ENCODE data around the gene ADORA2A. TPM values are rescaled to one million over a fixed set of nuclear protein-coding genes. Genes with fewer than 3 reads are reported as not detected.

Gene ADORA2A
- total RNA-seq, 6 experiments from 2014 or later = 2.0 to 7.7 (median 3.6) TPM

GRCh38 chr22:24405631-24406321 lies 21.6 kb upstream of the ADORA2A start:
- no peaks in the 10 kb centered on the region for H3K27me3 ChIP-seq
- DNase-seq (peak in 1 of 3 donors; percentile 17), ATAC-seq (no peak)
- H3K9me3 ChIP-seq = no peaks in the 10 kb centered on the region
- no peak overlapping the region for H3K4me3 ChIP-seq
- peak overlapping the region in 1 of 3 donors; percentile 17 for H3K27ac ChIP-seq
- peaks cover 0 to 3% (median 0%) of the 10 kb centered on the region in 4 donors for H3K4me1 ChIP-seq
- WGBS (ENCODE audit: insufficient coverage, low coverage, low lambda C conversion rate, missing lambda C conversion rate) = 93% methylated on average over 5 of the region's 12 CpGs
- intact Hi-C loops (cut with DNase I) = no loop called here
- TF ChIP-seq POLR2A (IDR thresholded peaks at IDR 0.05) (no peak), CTCF (IDR thresholded peaks at IDR 0.05) (no peak)
- H3K36me3 ChIP-seq = peaks cover 0 to 5% (median 2%) of the 10 kb centered on the region in 4 donors

GRCh38 chr22:24406322-24407277 lies 20.8 kb upstream of the ADORA2A start:
- Histone ChIP-seq H3K27ac (peak overlapping the region in 2 of 3 donors; percentile 3 to 17), H3K9me3 (no peaks in the 10 kb centered on the region), H3K4me1 (peaks cover 0 to 3% (median 0%) of the 10 kb centered on the region in 4 donors), H3K4me3 (no peak overlapping the region), H3K36me3 (peaks cover 0 to 8% (median 3%) of the 10 kb centered on the region in 4 donors), H3K27me3 (no peaks in the 10 kb centered on the region)
- 65% methylated on average over 14 of the region's 19 CpGs for WGBS (ENCODE audit: insufficient coverage, low coverage, low lambda C conversion rate, missing lambda C conversion rate)
- TF ChIP-seq POLR2A (IDR thresholded peaks at IDR 0.05) = no peak
- TF ChIP-seq CTCF (IDR thresholded peaks at IDR 0.05) = no peak
- DNase-seq (peak in 1 of 3 donors; percentile 28), ATAC-seq (peak in 2 of 4 donors; percentile 1 to 3)
- intact Hi-C loops (cut with DNase I) = no loop called here

GRCh38 chr22:24407278-24407665 lies 20.1 kb upstream of the ADORA2A start:
- Histone ChIP-seq H3K27ac (peak overlapping the region in 2 of 3 donors; percentile 5 to 17), H3K4me3 (no peak overlapping the region), H3K9me3 (no peaks in the 10 kb centered on the region), H3K36me3 (peaks cover 0 to 13% (median 3%) of the 10 kb centered on the region in 4 donors), H3K27me3 (no peaks in the 10 kb centered on the region), H3K4me1 (peaks cover 0 to 3% (median 0%) of the 10 kb centered on the region in 4 donors)
- intact Hi-C loops (cut with DNase I) = no loop called here
- ATAC-seq (peak; percentile 52 to 76 (median 68)), DNase-seq (peak in 2 of 3 donors; percentile 64 to 84)
- TF ChIP-seq POLR2A (IDR thresholded peaks at IDR 0.05) (no peak), CTCF (IDR thresholded peaks at IDR 0.05) (no peak)
- WGBS (ENCODE audit: insufficient coverage, low coverage, low lambda C conversion rate, missing lambda C conversion rate) = no CpG with 5 or more reads among the region's 15 CpGs

GRCh38 chr22:24407884-24408283 lies 19.5 kb upstream of the ADORA2A start:
- Histone ChIP-seq H3K4me3 (no peak overlapping the region), H3K27me3 (no peaks in the 10 kb centered on the region), H3K9me3 (no peaks in the 10 kb centered on the region), H3K4me1 (no peaks in the 10 kb centered on the region), H3K36me3 (peaks cover 0 to 13% (median 3%) of the 10 kb centered on the region in 4 donors), H3K27ac (peak overlapping the region; percentile 11 to 61 (median 29))
- DNase-seq (no peak), ATAC-seq (no peak)
- TF ChIP-seq POLR2A (IDR thresholded peaks at IDR 0.05) = no peak
- TF ChIP-seq CTCF (IDR thresholded peaks at IDR 0.05) = no peak
- intact Hi-C loops (cut with DNase I) = no loop called here
- WGBS (ENCODE audit: insufficient coverage, low coverage, low lambda C conversion rate, missing lambda C conversion rate) = 30% methylated on average over 2 of the region's 4 CpGs
